Activated naive CD4-positive, alpha-beta T cell treated with anti-CD3 and anti-CD28 coated beads for 36 hours (primary cell): ENCODE measurements around the gene SGPP2. TPM values are rescaled to one million over a fixed set of nuclear protein-coding genes. Genes with fewer than 3 reads are reported as not detected.

ENCODE experiments used
- CTCF ChIA-PET: fragments of 350-600 bp; sonication (Branson Sonifier 250); formaldehyde crosslinking; loops from one replicate; lab custom pipeline; 2021; ENCODE audit warnings: antibody characterized with exemption; lab: Charles Lee
- DNase-seq: peaks from one replicate; pipeline ENCODE4 v3.0.0-alpha.2; 2020
- H3K27ac Mint-ChIP-seq: one replicate; pipeline ENCODE4 v1.8.0; 2021; ENCODE audit warnings: mild to moderate bottlenecking, mixed read lengths
- H3K27me3 Mint-ChIP-seq: one replicate; pipeline ENCODE4 v1.8.0; 2021; ENCODE audit warnings: low read depth, mixed read lengths
- H3K36me3 Mint-ChIP-seq: one replicate; pipeline ENCODE4 v1.8.0; 2021; ENCODE audit warnings: low read depth, mixed read lengths
- H3K4me1 Mint-ChIP-seq: one replicate; pipeline ENCODE4 v1.8.0; 2021; ENCODE audit warnings: low read depth, mixed read lengths
- H3K4me3 Mint-ChIP-seq: one replicate; pipeline ENCODE4 v1.8.0; 2021; ENCODE audit warnings: mild to moderate bottlenecking, moderate library complexity, mixed read lengths
- H3K9me3 Mint-ChIP-seq: one replicate; pipeline ENCODE4 v1.8.0; 2021; ENCODE audit warnings: mixed read lengths
- intact Hi-C: fragments of 100-400 bp; cut with micrococcal nuclease; formaldehyde crosslinking; loops from one replicate; pipeline ENCODE4 v1.15.1; 2023
- total RNA-seq, 2 experiments: library from RNA; stranded (reverse); gene quantifications; one replicate each; pipeline ENCODE4 v1.2.3, GENCODE V29; 2021

The SGPP2 gene
- total RNA-seq, 2 experiments from 2014 or later: 7.0 to 7.1 TPM

DNA sequence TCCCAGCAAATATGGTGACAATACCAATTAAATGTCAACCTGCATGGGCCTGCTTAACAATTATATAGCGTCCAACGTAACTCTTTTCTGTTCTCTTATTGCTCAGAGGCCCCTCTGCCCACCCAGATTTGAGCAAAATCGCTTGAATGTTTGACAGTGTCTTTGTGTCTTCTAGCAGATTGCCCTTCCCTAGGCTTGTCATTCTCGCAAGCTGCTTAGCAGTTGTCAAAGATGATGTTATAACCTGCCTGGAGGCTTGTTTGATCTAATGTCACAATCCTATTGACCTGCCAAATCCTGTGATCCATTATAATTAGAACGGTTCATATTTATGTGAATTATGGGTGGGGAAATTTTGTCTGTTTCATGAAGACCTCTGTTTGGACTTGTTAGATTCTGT is 122.7 kb downstream of the SGPP2 start:
- DNase-seq: no peak
- no peak overlapping the region for H3K27ac Mint-ChIP-seq
- H3K36me3 Mint-ChIP-seq: no peaks in the 10 kb centered on the region
- intact Hi-C loops: no loop called here
- CTCF ChIA-PET: interaction anchor here (0.9 kb wide), 1 partner anchor 15 kb away, joined by 3 read pairs; no protein-coding TSS in a partner anchor
- H3K4me3 Mint-ChIP-seq: no peak overlapping the region
- no peaks in the 10 kb centered on the region for H3K4me1 Mint-ChIP-seq
- peaks cover 18% of the 10 kb centered on the region for H3K27me3 Mint-ChIP-seq
- no peaks in the 10 kb centered on the region for H3K9me3 Mint-ChIP-seq

- Mint-ChIP-seq H3K36me3 (no peaks in the 10 kb centered on the region), H3K27ac (no peak overlapping the region), H3K9me3 (no peaks in the 10 kb centered on the region), H3K4me3 (no peak overlapping the region), H3K4me1 (no peaks in the 10 kb centered on the region), H3K27me3 (peaks cover 30% of the 10 kb centered on the region)
- CTCF ChIA-PET: interaction anchor here (0.7 kb wide), 1 partner anchor 10 kb away, joined by 3 read pairs; no protein-coding TSS in a partner anchor
- DNase-seq: no peak
- intact Hi-C loops: no loop called here
These were observed 124.6 kb downstream of the SGPP2 start for GRCh38 chr2:222548992-222549391.

- peaks cover 22% of the 10 kb centered on the region for H3K27me3 Mint-ChIP-seq
- CTCF ChIA-PET: no interaction called here
- no peaks in the 10 kb centered on the region for H3K9me3 Mint-ChIP-seq
- no peak overlapping the region for H3K4me3 Mint-ChIP-seq
- H3K4me1 Mint-ChIP-seq: no peaks in the 10 kb centered on the region
- no peaks in the 10 kb centered on the region for H3K36me3 Mint-ChIP-seq
- intact Hi-C loops: no loop called here
- no peak overlapping the region for H3K27ac Mint-ChIP-seq
- DNase-seq: no peak
These were observed 130.2 kb downstream of the SGPP2 start for GRCh38 chr2:222554517-222554916.

DNA sequence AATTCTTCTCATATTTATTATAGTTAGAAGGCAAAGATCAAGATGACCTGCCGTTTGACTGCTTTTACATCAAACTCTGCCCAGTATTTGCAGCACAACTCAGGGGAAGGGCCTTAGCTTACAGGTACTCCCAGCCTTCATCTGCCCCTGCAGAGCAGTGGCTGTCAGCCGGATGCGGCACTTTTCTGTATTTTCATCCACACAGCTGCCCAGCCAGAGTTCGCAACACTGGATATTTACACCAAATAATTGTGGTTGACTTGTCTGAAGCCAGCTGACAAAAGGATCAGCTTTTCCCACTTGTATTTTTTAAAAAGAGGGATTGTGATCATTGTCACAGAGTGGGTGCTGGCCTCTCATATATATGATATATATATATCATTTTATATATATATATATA is 136.8 kb downstream of the SGPP2 start:
- Mint-ChIP-seq H3K27ac (no peak overlapping the region), H3K9me3 (no peaks in the 10 kb centered on the region), H3K4me3 (no peak overlapping the region), H3K36me3 (peaks cover 6% of the 10 kb centered on the region), H3K4me1 (no peaks in the 10 kb centered on the region), H3K27me3 (no peaks in the 10 kb centered on the region)
- no peak for DNase-seq
- CTCF ChIA-PET: interaction anchor here (0.6 to 2.2 kb wide), 5 partner anchors 9 to 243 kb away, joined by 3 to 23 read pairs (median 3); no protein-coding TSS in a partner anchor
- intact Hi-C loops: loop anchor here (1.0 to 10.0 kb wide), 4 partner anchors 139 to 536 kb away; partner anchors contain the start of gene SGPP2

DNA sequence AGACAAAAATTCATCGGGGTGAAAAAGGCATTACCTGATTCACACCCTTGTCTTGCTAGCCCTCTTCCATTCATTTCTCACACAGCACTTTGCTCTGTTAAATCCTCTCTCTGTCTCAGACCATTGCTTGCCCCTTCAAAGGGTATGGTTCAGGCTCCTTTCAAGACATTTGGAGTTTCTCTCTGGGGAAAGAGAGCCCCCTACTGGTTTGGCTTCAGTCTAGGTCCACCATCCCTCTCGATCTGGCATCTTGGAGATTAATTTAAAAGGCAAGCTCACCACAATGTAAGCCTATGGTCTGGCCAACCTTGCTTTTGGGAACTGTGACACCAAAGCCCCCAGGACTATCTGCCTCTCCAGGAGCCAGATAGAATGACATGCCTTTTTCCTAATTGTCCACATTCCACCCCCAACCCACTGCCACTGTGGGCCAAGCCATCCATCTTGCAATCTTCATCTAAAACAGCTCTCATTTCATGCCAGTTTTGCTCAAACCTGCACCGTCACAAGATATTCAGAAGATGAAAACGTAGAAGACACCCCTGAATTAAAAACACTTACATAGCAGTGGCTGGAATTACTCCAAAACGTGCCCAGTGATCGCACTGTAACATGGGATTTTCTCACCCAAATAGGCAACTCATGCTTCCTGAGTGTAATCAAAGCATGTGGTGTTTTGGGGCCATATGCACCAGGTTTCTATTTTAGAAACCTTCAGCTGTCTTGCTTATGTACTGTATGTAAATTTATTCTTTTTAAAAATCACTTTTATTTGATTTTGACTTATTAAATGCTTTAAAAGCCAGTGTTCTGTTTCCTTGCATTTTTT is 137.7 kb downstream of the SGPP2 start:
- peaks cover 14% of the 10 kb centered on the region for H3K36me3 Mint-ChIP-seq
- no peaks in the 10 kb centered on the region for H3K27me3 Mint-ChIP-seq
- intact Hi-C loops: loop anchor here (1.0 to 10.0 kb wide), 4 partner anchors 140 to 537 kb away; partner anchors contain the start of gene SGPP2
- H3K27ac Mint-ChIP-seq: no peak overlapping the region
- H3K9me3 Mint-ChIP-seq: no peaks in the 10 kb centered on the region
- peak; percentile 62 for DNase-seq
- CTCF ChIA-PET: interaction anchor here (0.6 to 2.2 kb wide), 12 partner anchors 8 to 519 kb away, joined by 3 to 23 read pairs (median 3); no protein-coding TSS in a partner anchor
- H3K4me3 Mint-ChIP-seq: no peak overlapping the region
- no peaks in the 10 kb centered on the region for H3K4me1 Mint-ChIP-seq

DNA sequence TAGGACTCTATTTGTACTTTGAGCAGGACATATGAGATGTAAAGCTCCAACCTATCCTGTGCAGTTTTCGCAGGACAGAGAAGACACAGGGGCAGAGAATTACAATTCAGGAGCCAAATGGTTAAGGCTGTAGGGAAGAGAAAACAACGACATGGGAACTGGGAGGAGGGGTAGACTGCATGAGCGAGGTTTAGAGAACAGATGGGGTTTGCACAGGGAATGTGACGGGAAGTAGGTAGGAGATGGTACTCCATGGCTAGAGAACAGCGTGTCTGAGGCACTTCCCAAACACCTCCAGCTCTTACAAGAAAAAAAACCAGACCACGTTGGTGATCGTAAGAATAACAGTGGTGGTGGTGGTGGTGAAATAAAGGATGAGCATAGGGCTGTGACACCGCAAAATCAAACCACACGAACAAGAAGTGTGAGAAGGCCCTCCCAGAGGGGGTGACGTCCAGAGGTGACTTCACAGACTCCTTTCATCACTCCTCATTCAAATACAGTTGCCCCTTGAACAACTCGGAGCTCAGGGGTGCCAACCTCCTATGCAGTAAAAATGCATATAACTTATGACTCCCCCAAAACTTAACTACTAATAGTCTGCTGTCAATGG is 138.9 kb downstream of the SGPP2 start:
- Mint-ChIP-seq H3K36me3 (peaks cover 23% of the 10 kb centered on the region), H3K27me3 (no peaks in the 10 kb centered on the region), H3K4me3 (no peak overlapping the region), H3K27ac (no peak overlapping the region), H3K9me3 (no peaks in the 10 kb centered on the region), H3K4me1 (no peaks in the 10 kb centered on the region)
- CTCF ChIA-PET: interaction anchor here (1.1 kb wide), 1 partner anchor 520 kb away, joined by 3 read pairs; no protein-coding TSS in a partner anchor
- intact Hi-C loops: loop anchor here (5.0 to 10.0 kb wide), 2 partner anchors 141 to 538 kb away; partner anchors contain the start of gene SGPP2
- DNase-seq: no peak

GRCh38 chr2:222563936-222564335 is 139.6 kb downstream of the SGPP2 start:
- CTCF ChIA-PET: interaction anchor here (1.1 kb wide), 1 partner anchor 246 kb away, joined by 3 read pairs; no protein-coding TSS in a partner anchor
- no peak for DNase-seq
- H3K36me3 Mint-ChIP-seq: peaks cover 23% of the 10 kb centered on the region
- intact Hi-C loops: loop anchor here (5.0 to 10.0 kb wide), 2 partner anchors 142 to 539 kb away; partner anchors contain the start of gene SGPP2
- no peak overlapping the region for H3K27ac Mint-ChIP-seq
- H3K4me3 Mint-ChIP-seq: no peak overlapping the region
- H3K9me3 Mint-ChIP-seq: no peaks in the 10 kb centered on the region
- H3K4me1 Mint-ChIP-seq: no peaks in the 10 kb centered on the region
- H3K27me3 Mint-ChIP-seq: no peaks in the 10 kb centered on the region

DNA sequence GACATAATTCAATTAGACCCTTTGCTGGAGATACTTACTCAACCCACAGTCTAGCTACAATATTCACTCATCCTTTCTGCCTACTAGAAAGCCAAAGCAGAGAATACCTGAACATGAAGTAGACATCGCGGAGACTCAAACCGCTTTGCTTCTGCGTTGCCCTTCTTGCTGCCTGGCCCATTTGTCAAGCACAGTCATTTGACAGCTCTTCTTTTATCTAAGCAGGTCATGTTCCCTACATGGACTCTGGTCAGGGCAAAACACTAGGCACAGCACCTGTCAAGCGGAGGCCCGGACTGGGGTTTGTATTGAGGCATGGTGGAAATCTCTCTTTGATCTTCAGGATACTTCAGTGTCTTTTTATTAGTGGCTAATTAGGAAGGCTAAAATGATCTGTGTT is 141.9 kb downstream of the SGPP2 start:
- no peaks in the 10 kb centered on the region for H3K27me3 Mint-ChIP-seq
- H3K9me3 Mint-ChIP-seq: no peaks in the 10 kb centered on the region
- peaks cover 28% of the 10 kb centered on the region for H3K36me3 Mint-ChIP-seq
- no peak for DNase-seq
- no peaks in the 10 kb centered on the region for H3K4me1 Mint-ChIP-seq
- H3K4me3 Mint-ChIP-seq: no peak overlapping the region
- intact Hi-C loops: loop anchor here (10.0 kb wide), 1 partner anchor 541 kb away; no protein-coding TSS in a partner anchor
- CTCF ChIA-PET: no interaction called here
- no peak overlapping the region for H3K27ac Mint-ChIP-seq

- Mint-ChIP-seq H3K27me3 (no peaks in the 10 kb centered on the region), H3K4me3 (no peak overlapping the region)
- intact Hi-C loops: loop anchor here (10.0 kb wide), 1 partner anchor 544 kb away; no protein-coding TSS in a partner anchor
These were observed 144.5 kb downstream of the SGPP2 start for GRCh38 chr2:222568865-222569264.

GRCh38 chr2:222569826-222570225 is 145.5 kb downstream of the SGPP2 start:
- no peak for DNase-seq
- CTCF ChIA-PET: interaction anchor here (1.0 to 2.0 kb wide), 3 partner anchors 8 to 252 kb away, joined by 3 to 7 read pairs (median 4); no protein-coding TSS in a partner anchor
- H3K27me3 Mint-ChIP-seq: no peaks in the 10 kb centered on the region
- H3K4me3 Mint-ChIP-seq: no peak overlapping the region
- H3K27ac Mint-ChIP-seq: no peak overlapping the region
- no peaks in the 10 kb centered on the region for H3K4me1 Mint-ChIP-seq
- H3K9me3 Mint-ChIP-seq: no peaks in the 10 kb centered on the region
- H3K36me3 Mint-ChIP-seq: peaks cover 53% of the 10 kb centered on the region
- intact Hi-C loops: loop anchor here (10.0 kb wide), 1 partner anchor 545 kb away; no protein-coding TSS in a partner anchor

More at GRCh38 chr2:222568865-222569264, 144.5 kb downstream of the SGPP2 start:
- Mint-ChIP-seq H3K4me1 (no peaks in the 10 kb centered on the region), H3K9me3 (no peaks in the 10 kb centered on the region), H3K27ac (no peak overlapping the region), H3K36me3 (peaks cover 47% of the 10 kb centered on the region)
- CTCF ChIA-PET: interaction anchor here (2.0 kb wide), 1 partner anchor 251 kb away, joined by 7 read pairs; no protein-coding TSS in a partner anchor
- DNase-seq: no peak

- H3K27ac Mint-ChIP-seq: peak overlapping the region; percentile 25
- peaks cover 41% of the 10 kb centered on the region for H3K36me3 Mint-ChIP-seq
- no peak for DNase-seq
- H3K4me1 Mint-ChIP-seq: no peaks in the 10 kb centered on the region
- no peaks in the 10 kb centered on the region for H3K9me3 Mint-ChIP-seq
- CTCF ChIA-PET: interaction anchor here (0.6 to 1.4 kb wide), 2 partner anchors 11 to 332 kb away, joined by 3 to 4 read pairs; no protein-coding TSS in a partner anchor
- no peak overlapping the region for H3K4me3 Mint-ChIP-seq
- H3K27me3 Mint-ChIP-seq: no peaks in the 10 kb centered on the region
- intact Hi-C loops: no loop called here
These were observed 147.9 kb downstream of the SGPP2 start for GRCh38 chr2:222572264-222572721.
